Measurements from ENCODE around the gene TPMT. TPM values are rescaled to one million over a fixed set of nuclear protein-coding genes. Genes with fewer than 3 reads are reported as not detected.

The TPMT gene
- total RNA-seq, result 0.72 and 0.92 TPM in 2 replicates

DNA sequence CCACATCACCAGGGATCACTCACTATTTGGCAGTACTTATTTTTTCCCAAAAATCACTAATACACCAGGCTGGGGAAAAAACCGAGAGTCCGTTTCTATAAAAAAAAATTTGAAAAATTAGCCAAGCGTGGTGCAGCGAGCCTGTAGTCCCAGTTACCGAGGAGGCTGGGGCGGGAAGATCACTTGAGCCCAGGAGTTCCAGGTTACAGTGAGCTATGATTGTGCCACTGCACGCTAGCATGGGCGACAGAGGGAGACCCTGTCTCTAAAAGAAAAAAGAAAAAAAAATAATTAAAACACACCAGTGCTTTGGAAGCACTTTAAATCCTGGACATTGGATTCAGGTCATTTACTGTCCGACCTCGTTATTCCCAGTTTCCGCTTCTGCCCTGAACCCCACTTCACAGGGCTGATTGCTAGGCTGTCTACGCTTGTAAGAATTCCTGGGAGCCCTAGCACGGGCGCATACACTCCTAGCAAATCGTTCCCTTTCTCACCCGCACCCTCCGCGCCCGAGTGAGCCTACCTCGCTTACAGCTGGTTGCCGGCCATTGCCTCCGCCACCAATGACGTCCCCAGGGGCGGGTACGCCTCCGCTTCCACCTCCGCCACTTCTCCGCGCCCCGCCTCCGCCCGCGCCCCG lies at the start of gene TPMT:
Gene TPMT (minus strand): TSS at position 571 of the 643 bp plus-strand sequence. CDS start 5,950 bp downstream, outside the sequence.
- Mint-ChIP-seq H3K9me3 (peaks cover 6% of the 10 kb centered on the region), H3K27ac (peak within 1 kb of the TSS; percentile 92), H3K36me3 (ENCODE audit: low read depth) (no peaks in the 10 kb centered on the region), H3K4me3 (peak within 1 kb of the TSS; percentile 97), H3K4me1 (peaks cover 20% of the 10 kb centered on the region), H3K27me3 (peaks cover 4% of the 10 kb centered on the region)
- DNase-seq, result no peak
- intact Hi-C loops (cut with micrococcal nuclease), result loop anchor here (1.0 to 2.0 kb wide), 5 partner anchors 32 to 554 kb away; partner anchors contain the start of genes FAM8A1, NHLRC1 and NUP153

DNA sequence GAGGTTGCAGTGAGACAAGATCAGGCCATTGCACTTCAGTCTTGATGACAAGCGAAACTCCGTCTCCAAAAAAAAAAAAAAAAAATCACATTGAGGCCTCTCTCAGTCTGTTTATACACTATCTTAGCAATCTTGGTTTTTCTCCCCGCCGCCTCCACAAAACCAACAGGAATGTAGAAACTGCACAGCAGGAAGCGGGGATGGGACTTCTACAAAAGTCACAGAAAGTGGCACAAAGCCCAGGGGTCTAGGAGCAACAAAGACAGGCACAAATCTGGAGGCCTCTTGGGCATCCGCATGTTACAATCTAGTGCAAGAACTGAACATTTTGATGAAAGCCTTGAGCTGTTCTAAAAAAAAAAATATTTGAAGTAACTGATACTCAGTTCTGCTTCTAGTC lies 48.9 kb upstream of the TPMT start:
- DNase-seq, result no peak
- Mint-ChIP-seq H3K36me3 (ENCODE audit: low read depth) (no peaks in the 10 kb centered on the region), H3K27ac (no peak overlapping the region), H3K27me3 (no peaks in the 10 kb centered on the region), H3K4me1 (no peaks in the 10 kb centered on the region), H3K9me3 (no peaks in the 10 kb centered on the region), H3K4me3 (no peak overlapping the region)
- intact Hi-C loops (cut with micrococcal nuclease), result no loop called here

DNA sequence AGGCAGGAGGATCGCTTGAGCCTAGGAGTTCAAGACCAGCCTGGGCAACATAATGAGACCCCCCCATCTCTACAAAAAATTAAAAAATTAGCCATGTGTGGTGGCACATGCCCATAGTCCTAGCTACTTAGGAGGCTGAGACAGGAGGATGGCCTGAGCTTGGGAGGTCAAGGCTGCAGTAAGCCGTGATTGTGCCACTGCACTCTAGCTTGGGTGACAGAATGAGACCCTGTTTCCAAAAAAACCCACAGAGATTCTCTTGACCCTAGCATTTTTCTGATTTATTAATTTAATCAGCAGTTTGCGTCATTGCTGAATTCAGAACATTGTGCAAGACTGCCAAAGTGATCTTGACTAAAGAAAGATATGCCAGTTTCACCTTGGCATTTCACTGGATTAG lies 37.1 kb upstream of the TPMT start:
- no peak for DNase-seq
- intact Hi-C loops (cut with micrococcal nuclease), result no loop called here
- Mint-ChIP-seq H3K9me3 (no peaks in the 10 kb centered on the region), H3K4me3 (no peak overlapping the region), H3K36me3 (ENCODE audit: low read depth) (peaks cover 1% of the 10 kb centered on the region), H3K4me1 (no peaks in the 10 kb centered on the region), H3K27me3 (no peaks in the 10 kb centered on the region), H3K27ac (no peak overlapping the region)

DNA sequence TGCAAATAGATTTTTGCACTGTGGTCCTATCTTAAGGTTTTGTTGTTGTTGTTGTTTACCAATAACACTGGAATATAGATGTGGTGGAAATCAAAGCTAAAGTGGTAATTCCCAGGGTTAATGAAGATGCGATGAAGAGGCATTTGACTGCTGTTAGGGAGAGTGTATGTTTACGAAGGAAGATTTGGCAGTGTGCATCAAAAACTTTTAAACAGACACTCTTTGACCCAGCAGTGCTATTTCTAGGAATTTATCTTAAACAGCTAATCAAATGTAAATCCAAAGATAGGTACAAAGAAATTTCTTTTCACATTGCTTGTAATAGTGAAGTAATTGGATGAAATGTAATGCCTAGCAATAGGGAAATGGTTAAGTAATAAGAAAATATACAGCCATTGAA lies 34.3 kb upstream of the TPMT start:
- Mint-ChIP-seq H3K36me3 (ENCODE audit: low read depth) (no peaks in the 10 kb centered on the region), H3K4me3 (no peak overlapping the region), H3K27ac (no peak overlapping the region), H3K4me1 (no peaks in the 10 kb centered on the region), H3K9me3 (no peaks in the 10 kb centered on the region), H3K27me3 (no peaks in the 10 kb centered on the region)
- no peak for DNase-seq
- intact Hi-C loops (cut with micrococcal nuclease), result no loop called here

DNA sequence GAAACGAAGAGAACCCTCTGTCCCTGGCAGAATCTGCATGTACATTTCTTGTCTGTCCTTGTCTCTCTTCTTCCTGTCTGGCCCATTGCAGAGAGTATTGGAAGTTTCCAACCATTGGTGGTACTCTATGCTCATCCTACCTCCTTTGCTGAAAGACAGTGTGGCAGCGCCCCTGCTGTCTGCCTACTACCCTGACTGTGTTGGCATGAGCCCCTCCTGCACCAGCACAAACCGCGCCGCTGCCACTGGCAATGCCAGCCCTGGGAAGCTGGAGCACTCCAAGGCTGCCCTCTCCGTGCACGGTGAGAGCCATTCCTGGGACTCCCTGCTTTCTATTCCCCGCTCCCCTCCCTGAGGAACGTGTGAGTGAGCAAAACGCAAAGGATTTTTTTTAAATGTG lies 32.8 kb upstream of the TPMT start:
- intact Hi-C loops (cut with micrococcal nuclease), result no loop called here
- no peaks in the 10 kb centered on the region for H3K36me3 Mint-ChIP-seq (ENCODE audit: low read depth)
- H3K9me3 Mint-ChIP-seq, result no peaks in the 10 kb centered on the region
- H3K27ac Mint-ChIP-seq, result no peak overlapping the region
- H3K27me3 Mint-ChIP-seq, result no peaks in the 10 kb centered on the region
- H3K4me1 Mint-ChIP-seq, result no peaks in the 10 kb centered on the region
- no peak for DNase-seq
- H3K4me3 Mint-ChIP-seq, result no peak overlapping the region

GRCh38 chr6:18186540-18187250 lies 31.8 kb upstream of the TPMT start:
- Mint-ChIP-seq H3K27ac (no peak overlapping the region), H3K27me3 (no peaks in the 10 kb centered on the region), H3K36me3 (ENCODE audit: low read depth) (peaks cover 3% of the 10 kb centered on the region), H3K4me3 (no peak overlapping the region), H3K4me1 (no peaks in the 10 kb centered on the region), H3K9me3 (no peaks in the 10 kb centered on the region)
- DNase-seq, result no peak
- intact Hi-C loops (cut with micrococcal nuclease), result no loop called here

- Mint-ChIP-seq H3K27ac (no peak overlapping the region), H3K4me3 (no peak overlapping the region), H3K27me3 (no peaks in the 10 kb centered on the region), H3K36me3 (ENCODE audit: low read depth) (peaks cover 4% of the 10 kb centered on the region), H3K9me3 (no peaks in the 10 kb centered on the region), H3K4me1 (no peaks in the 10 kb centered on the region)
- intact Hi-C loops (cut with micrococcal nuclease), result no loop called here
- no peak for DNase-seq
Observed at GRCh38 chr6:18186033-18186432, 31.2 kb upstream of the TPMT start.

- H3K27ac Mint-ChIP-seq, result no peak overlapping the region
- no peaks in the 10 kb centered on the region for H3K4me1 Mint-ChIP-seq
- peaks cover 6% of the 10 kb centered on the region for H3K36me3 Mint-ChIP-seq (ENCODE audit: low read depth)
- no peak for DNase-seq
- no peaks in the 10 kb centered on the region for H3K9me3 Mint-ChIP-seq
- intact Hi-C loops (cut with micrococcal nuclease), result no loop called here
- H3K4me3 Mint-ChIP-seq, result no peak overlapping the region
- no peaks in the 10 kb centered on the region for H3K27me3 Mint-ChIP-seq
Observed at GRCh38 chr6:18185624-18186023, 30.7 kb upstream of the TPMT start.

DNA sequence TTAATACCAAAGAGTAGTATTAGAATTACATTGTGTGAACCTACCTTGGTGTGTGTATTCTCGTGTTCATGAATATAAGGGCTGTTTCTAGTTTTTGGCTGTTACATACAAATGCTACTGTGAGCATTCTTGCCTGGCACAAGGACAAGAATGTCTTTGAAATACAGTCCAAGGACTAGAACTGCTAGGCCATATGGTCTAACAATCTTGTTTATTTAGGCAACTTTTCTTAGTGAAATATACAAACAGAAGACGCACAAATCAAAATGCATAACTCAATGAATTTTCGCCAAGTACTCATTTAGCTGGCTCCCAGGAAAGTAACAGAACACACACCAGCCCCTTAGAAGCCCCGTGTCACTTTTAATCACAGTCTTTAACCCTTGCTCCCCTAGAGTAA lies 28.9 kb upstream of the TPMT start:
- Mint-ChIP-seq H3K4me1 (no peaks in the 10 kb centered on the region), H3K4me3 (no peak overlapping the region), H3K9me3 (no peaks in the 10 kb centered on the region), H3K27ac (no peak overlapping the region), H3K36me3 (ENCODE audit: low read depth) (peaks cover 8% of the 10 kb centered on the region), H3K27me3 (no peaks in the 10 kb centered on the region)
- intact Hi-C loops (cut with micrococcal nuclease), result no loop called here
- DNase-seq, result no peak

- intact Hi-C loops (cut with micrococcal nuclease), result no loop called here
- Mint-ChIP-seq H3K27me3 (no peaks in the 10 kb centered on the region), H3K9me3 (no peaks in the 10 kb centered on the region), H3K4me3 (no peak overlapping the region), H3K4me1 (no peaks in the 10 kb centered on the region), H3K27ac (no peak overlapping the region), H3K36me3 (ENCODE audit: low read depth) (peaks cover 8% of the 10 kb centered on the region)
- no peak for DNase-seq
Observed at GRCh38 chr6:18182568-18182967, 27.7 kb upstream of the TPMT start.

DNA sequence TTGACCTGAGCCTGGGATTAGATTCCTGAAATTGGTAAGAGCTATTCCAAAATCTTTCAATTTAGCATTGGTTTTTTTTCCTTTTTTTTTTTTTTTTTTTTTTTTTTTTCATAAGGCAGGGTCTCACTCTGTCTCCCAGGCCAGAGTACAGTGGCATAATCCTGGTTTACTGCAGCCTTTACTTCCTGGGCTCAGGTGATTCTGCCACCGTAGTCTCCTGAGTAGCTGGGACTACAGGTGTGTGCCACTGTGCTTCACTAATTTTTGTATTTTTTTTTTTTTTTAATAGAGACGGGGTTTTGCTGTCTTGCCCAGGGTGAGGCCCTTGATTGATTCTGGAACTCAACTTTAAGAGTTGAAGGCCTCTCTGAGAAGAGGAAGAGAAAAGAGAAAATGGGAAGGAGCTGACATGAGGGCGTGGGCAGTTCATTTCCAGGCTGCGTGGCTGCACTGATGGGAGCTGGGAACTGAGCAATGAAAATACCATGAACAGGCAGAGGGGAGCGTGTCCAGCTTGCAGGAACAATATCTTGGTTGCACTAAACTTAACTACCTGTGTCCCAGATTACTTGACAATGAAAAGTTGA lies 25.0 kb upstream of the TPMT start:
- intact Hi-C loops (cut with micrococcal nuclease), result no loop called here
- Mint-ChIP-seq H3K27me3 (no peaks in the 10 kb centered on the region), H3K4me3 (no peak overlapping the region)

GRCh38 chr6:18178960-18179615 lies 24.2 kb upstream of the TPMT start:
- no peak overlapping the region for H3K4me3 Mint-ChIP-seq

More for the DNA sequence above, 25.0 kb upstream of the TPMT start:
- Mint-ChIP-seq H3K9me3 (no peaks in the 10 kb centered on the region), H3K27ac (no peak overlapping the region), H3K4me1 (no peaks in the 10 kb centered on the region), H3K36me3 (ENCODE audit: low read depth) (peaks cover 10% of the 10 kb centered on the region)
- no peak for DNase-seq

GRCh38 chr6:18177286-18177965 lies 22.5 kb upstream of the TPMT start:
- H3K4me1 Mint-ChIP-seq, result no peaks in the 10 kb centered on the region
- H3K4me3 Mint-ChIP-seq, result no peak overlapping the region
- H3K27me3 Mint-ChIP-seq, result no peaks in the 10 kb centered on the region
- intact Hi-C loops (cut with micrococcal nuclease), result no loop called here
- H3K36me3 Mint-ChIP-seq (ENCODE audit: low read depth), result peaks cover 16% of the 10 kb centered on the region
- no peaks in the 10 kb centered on the region for H3K9me3 Mint-ChIP-seq
- no peak overlapping the region for H3K27ac Mint-ChIP-seq
- DNase-seq, result no peak

More at GRCh38 chr6:18178960-18179615, 24.2 kb upstream of the TPMT start:
- no peaks in the 10 kb centered on the region for H3K4me1 Mint-ChIP-seq
- H3K27ac Mint-ChIP-seq, result no peak overlapping the region
- intact Hi-C loops (cut with micrococcal nuclease), result no loop called here
- no peaks in the 10 kb centered on the region for H3K27me3 Mint-ChIP-seq
- H3K36me3 Mint-ChIP-seq (ENCODE audit: low read depth), result peaks cover 13% of the 10 kb centered on the region
- DNase-seq, result no peak
- no peaks in the 10 kb centered on the region for H3K9me3 Mint-ChIP-seq
